ENCODE results near the gene CYP2U1.
"Not testable (repeated sequence)": the region's sequence is repeated elsewhere in the genome, so short reads cannot be mapped to it uniquely, and the experiment has no call there.

Gene CYP2U1

DNA sequence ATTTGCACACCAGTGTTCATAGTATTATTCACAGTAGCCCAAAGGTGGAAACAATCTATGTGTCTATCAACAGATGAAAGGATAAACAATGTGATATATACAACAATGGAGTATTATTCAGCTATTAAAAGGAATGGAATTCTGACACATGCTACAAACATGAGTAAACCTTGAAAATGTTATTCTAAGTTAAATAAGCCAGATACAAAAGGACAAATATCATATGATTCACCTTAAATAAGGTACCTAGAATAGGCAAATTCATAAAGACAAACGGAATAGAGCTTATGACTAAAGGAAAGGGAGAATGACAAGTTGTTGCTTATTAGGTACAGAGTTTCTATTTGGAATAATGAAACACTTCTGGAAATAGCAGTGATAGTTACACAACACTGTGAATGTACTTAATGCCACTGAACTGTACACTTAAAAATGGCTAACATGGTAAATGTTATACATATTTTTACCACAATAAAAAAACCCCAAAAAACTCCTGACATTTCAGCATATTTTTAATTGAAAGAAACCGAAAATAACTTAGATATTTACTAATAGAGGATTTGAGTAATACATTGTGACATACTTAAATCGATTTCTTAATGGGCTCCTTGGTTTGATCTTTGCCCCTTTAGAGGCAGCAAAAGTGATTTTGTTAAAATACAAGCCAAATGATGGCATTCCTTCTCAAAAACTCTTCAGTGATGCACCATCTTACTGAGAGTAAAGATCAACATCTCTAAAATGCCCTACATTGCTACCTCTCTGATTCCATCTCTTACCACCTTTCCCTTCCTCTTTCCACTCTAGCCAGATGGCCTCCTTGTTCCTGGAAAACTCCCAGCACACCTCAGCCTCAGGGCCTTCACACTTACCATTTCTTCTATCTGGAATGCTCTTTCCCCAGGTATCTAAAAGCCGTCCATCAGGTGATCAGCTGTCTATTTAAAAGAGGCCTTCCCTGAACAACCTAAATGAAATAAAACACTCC is 8.6 kb upstream of the CYP2U1 start:
- no peak for DNase-seq

DNA sequence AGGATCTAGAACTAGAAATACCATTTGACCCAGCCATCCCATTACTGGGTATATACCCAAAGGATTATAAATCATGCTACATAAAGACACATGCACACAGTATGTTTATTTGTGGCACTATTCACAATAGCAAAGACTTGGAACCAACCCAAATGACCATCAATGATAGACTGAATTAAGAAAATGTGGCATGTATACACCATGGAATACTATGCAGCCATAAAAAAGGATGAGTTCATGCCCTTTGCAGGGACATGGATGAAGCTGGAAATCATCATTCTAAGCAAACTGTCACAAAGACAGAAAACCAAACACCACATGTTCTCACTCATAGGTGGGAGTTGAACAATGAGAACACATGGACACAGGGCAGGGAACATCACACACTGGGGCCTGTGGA is 5.6 kb upstream of the CYP2U1 start:
- not testable (repeated sequence) for DNase-seq

GRCh38 chr4:107926875-107927274 is 4.5 kb upstream of the CYP2U1 start:
- DNase-seq, result not testable (repeated sequence)

DNA sequence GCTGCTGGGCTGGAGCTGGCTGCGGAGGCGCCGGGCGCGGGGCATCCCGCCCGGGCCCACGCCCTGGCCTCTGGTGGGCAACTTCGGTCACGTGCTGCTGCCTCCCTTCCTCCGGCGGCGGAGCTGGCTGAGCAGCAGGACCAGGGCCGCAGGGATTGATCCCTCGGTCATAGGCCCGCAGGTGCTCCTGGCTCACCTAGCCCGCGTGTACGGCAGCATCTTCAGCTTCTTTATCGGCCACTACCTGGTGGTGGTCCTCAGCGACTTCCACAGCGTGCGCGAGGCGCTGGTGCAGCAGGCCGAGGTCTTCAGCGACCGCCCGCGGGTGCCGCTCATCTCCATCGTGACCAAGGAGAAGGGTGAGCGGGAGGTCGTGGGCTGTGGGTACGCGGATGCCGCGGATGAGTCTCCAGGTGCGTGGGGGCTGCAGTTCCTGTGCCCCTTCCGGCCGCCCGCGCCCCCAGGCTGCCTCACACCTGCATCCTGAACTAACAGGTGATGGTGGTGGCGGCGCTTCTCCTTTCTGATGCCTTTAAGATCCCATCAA is 499 bp downstream of the CYP2U1 start:
- no peak for DNase-seq

DNA sequence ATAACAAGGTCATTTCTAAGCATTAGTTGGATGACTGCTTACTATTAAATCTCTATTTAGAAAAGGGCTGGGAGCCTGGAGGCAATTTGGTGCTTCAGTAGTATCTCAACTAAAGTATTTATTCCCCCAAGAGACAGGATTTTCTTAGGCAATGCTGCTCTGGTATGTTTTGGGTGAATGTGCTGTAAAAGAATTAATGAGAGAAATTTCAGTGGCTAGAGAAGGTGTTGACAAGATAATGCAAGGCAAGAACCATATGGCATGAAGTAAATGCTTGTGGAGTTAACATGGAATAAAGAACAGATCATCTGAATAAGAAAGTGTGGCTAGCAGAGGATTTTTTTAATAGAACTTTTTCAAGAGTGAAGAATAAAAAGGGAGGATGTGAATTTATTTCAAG is 3.9 kb downstream of the CYP2U1 start:
- no peak for DNase-seq

- no peak for DNase-seq
Measured at GRCh38 chr4:107937040-107937439, 5.7 kb downstream of the CYP2U1 start.

- DNase-seq, result no peak
Measured at GRCh38 chr4:107939307-107939706, 8.0 kb downstream of the CYP2U1 start.

DNA sequence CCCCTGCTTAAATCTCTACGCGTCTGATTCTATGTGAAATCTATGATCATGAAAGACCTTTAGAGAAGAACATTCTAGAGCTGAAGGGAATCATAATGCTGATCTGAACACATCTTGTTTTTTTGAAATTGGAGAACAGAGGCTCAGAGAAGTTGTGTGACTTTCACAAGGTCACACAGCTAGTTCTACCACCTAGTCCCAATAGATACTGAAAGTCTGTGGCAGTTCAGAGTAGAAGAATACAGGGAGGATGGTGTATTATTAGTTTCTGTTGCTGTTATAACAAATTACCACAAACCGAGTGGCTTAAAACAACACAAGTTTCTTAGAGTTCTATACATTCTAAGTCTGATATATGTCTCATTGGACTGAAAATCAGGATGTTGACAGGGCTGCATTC is 14.5 kb downstream of the CYP2U1 start:
- no peak for DNase-seq

DNA sequence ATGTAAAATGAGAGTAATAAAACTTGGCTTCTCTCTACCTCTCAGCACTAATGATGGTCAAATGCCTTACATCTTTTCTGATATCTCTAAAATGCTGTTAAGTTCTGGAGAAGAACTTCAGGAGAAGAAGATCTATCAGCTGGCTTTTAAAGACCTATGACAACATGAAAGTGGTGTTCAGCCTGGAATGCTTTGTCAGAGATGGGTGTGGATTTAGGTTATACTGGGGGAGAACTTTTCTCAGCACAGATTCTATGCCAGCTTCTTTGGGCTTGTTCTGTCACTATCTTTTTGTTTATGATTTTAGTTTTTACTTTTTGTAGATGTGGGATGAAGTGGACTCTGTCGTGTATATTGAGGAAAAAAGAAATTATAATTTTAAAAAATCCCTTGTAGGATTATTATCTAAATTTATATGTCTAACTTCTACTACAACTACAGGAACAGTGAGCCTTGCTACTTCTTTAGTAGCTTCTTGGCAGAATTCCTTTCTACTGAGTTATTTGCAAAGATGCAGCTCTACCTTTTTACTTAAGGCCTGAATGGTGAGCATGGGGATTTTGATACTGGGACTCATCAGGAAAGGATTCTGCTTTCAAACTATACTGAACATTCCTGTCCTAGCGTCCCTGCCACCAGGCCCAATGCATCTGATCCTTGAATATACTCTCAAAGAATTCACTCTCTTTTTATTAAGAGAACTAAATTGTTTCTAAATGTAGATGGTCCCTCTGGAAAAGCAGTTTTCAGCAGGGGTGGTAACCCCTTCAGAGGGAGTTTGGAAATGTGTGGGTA is 19.6 kb downstream of the CYP2U1 start:
- DNase-seq, result no peak

- DNase-seq, result no peak
Measured at GRCh38 chr4:107951551-107951950, 20.2 kb downstream of the CYP2U1 start.

GRCh38 chr4:107956011-107956410 is 24.7 kb downstream of the CYP2U1 start:
- DNase-seq, result no peak

- no peak for DNase-seq
Measured at GRCh38 chr4:107966903-107967302, 35.6 kb downstream of the CYP2U1 start.

GRCh38 chr4:107967519-107967918 is 36.2 kb downstream of the CYP2U1 start:
- DNase-seq, result not testable (repeated sequence)

- not testable (repeated sequence) for DNase-seq
Measured at GRCh38 chr4:107967921-107968320, 36.6 kb downstream of the CYP2U1 start.

GRCh38 chr4:107970063-107970798 is 38.9 kb downstream of the CYP2U1 start:
- DNase-seq, result no peak

- no peak for DNase-seq
Measured at GRCh38 chr4:107972605-107973004, 41.3 kb downstream of the CYP2U1 start.

DNA sequence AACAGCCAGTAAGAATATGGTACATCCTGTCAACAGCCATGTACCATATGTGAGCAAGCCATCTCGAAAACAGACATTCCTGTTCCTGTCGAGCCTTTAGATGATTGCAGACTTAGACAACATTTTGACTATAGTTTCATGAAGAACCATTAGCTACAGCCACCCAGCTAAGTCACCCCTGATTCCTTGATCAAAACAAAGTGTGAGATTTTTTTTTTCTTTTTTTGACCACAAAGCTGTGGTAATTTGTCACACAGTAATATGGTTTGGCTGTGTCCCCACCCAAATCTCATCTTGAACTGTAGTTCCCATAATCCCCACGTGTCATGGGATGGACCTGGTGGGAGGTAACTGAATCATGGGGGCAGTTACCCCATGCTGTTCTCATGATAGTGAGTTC is 43.2 kb downstream of the CYP2U1 start:
- DNase-seq, result no peak

GRCh38 chr4:107977482-107977881 is 46.1 kb downstream of the CYP2U1 start:
- no peak for DNase-seq

DNA sequence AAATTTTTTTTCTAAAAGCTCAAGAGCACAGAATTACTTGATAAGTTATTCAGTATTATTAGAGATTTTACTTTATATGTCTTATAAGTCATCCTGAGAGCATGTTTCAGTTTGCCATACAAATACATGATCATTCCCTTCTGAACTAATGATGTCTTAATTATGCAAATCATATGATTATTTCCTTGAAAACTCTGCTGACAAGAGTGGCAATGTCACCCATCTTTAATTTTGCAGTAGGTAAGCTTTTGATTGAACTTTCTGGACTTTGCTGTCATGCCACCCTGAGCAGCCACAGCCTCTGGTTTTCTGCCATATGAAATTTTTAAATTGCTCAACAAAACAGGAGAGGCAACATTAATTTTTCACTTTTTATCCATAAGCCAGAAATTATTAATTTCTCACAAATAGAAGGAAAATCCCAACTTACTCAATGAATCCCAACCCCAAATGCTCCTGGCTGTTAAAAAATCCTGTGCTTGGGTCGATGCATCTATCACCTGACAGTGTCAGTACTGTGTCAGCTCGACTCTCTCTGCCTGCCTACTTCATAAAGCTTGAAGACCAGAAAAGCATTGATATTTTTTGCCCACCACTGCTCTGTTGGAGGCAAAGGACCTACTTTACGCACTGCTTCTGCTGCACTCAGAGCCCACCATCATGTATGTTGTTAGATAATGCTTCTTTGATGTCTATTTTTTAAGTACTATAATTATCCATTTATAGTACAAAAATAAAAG is 46.8 kb downstream of the CYP2U1 start:
- DNase-seq, result no peak

DNA sequence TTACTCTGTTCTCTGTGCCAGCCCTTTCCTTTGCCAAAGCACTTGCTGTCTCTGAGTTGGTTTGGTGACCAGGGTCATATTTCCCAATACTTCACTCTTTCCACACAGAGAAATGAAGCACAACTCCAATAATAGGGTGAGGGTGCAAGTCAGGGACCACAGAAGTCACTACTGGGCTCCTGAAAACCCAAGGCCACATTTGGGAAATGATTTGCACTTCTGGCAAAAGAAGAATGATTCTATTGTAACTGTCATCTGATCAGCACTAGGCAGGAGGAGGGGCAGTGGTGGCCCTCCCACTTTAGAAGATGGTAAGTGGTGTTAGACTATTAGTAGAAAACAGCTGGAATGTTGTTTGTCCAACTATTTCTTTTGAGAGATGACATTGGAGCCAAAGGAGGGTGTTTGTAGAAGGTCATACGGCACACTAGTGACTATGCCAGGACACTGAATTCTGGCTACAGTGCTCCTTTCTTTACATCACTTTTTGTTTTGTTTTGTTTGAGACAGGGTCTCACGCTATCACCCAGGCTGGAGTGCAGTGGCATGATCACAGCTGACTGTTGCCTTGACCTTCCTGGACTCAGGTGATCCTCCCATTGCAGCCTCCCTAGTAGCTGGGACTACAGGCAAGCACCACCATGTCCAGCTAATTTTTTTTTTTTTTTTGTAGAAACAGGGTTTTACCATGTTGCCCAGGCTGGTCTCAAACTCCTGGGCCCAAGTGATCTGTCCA is 47.5 kb downstream of the CYP2U1 start:
- no peak for DNase-seq

Data from right hindlimb (tissue), 1 donor.